Measurements from ENCODE around the gene GDPD2.

DNA sequence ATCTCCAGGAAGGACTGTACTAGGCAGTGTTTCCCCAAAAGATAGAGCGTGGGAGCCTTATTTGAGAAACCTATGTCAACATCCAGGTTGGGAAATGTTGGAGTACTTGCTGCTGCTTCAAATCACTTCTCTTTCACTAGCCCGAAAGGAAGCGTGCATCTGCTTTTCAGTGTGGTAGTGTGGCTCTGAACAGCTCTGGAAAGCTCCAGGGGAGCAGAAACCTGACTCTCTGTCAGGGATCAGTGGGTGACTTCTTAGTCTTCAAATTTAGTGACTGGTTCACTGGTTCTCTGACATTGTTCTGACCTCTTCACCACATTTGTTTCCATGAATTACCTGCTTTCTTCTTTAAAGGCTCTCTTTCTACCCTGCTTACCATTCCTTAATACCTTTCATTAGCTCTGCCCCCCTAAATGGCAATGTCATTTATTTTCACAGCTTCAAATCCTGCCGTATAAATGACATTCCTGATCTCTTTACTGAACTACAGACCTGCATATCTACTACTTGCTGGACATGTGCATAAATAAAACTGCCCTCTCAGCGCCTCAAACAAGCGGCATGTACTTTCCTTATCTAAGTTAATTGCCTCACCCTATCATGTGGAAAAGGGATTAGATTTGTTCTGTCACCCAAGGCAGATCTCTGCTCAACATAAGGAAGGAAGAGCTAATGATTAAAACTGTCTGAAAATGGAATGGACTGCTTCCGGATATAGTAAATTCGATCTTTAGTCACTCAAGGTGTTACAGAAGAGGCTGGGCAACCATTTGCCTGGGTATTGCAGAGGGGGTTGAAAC lies 58.6 kb downstream of the GDPD2 start:
- TF ChIP-seq POLR2A (IDR thresholded peaks at IDR 0.05; ENCODE audit: low read length) (no peak), MYC (IDR thresholded peaks at IDR 0.05; ENCODE audit: borderline replicate concordance, low read length) (no peak), RCOR1 (IDR thresholded peaks at IDR 0.05; ENCODE audit: low read depth, low read length) (no peak), MAX (IDR thresholded peaks at IDR 0.05) (no peak), RFX5 (IDR thresholded peaks at IDR 0.05) (no peak), CHD2 (IDR thresholded peaks at IDR 0.05; ENCODE audit: low read length, partially characterized antibody) (no peak), CBX8 (IDR thresholded peaks at IDR 0.05) (no peak)
- TF ChIP-seq, protein P1, sequence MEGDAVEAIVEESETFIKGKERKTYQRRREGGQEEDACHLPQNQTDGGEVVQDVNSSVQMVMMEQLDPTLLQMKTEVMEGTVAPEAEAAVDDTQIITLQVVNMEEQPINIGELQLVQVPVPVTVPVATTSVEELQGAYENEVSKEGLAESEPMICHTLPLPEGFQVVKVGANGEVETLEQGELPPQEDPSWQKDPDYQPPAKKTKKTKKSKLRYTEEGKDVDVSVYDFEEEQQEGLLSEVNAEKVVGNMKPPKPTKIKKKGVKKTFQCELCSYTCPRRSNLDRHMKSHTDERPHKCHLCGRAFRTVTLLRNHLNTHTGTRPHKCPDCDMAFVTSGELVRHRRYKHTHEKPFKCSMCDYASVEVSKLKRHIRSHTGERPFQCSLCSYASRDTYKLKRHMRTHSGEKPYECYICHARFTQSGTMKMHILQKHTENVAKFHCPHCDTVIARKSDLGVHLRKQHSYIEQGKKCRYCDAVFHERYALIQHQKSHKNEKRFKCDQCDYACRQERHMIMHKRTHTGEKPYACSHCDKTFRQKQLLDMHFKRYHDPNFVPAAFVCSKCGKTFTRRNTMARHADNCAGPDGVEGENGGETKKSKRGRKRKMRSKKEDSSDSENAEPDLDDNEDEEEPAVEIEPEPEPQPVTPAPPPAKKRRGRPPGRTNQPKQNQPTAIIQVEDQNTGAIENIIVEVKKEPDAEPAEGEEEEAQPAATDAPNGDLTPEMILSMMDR (IDR thresholded peaks at IDR 0.05), result no peak

Measured in A549 (cell line).